ENCODE measurements around the gene B3GNT8.
"Not testable (repeated sequence)": the region's sequence is repeated elsewhere in the genome, so short reads cannot be mapped to it uniquely, and the experiment has no call there.

The B3GNT8 gene

GRCh38 chr19:41437944-41438574 lies 10.9 kb upstream of the B3GNT8 start:
- no peak for DNase-seq (ENCODE audit: low read depth in 2 of 3, low spot score in 1 of 3)

DNA sequence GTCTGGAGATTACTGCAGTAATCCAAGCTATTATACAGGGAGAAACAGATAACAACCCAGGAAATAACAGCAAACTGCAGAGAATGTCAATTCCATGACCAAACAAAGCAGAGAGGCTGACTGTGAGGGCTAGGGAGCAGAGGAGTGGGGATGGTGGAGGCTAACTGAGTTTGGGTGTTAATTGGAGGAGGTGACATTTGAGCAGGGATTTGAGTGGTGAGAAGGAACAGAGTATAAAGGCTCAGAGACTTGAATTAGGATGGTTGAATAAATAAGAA lies 9.4 kb upstream of the B3GNT8 start:
- DNase-seq (ENCODE audit: low read depth in 2 of 3, low spot score in 1 of 3), result no peak

DNA sequence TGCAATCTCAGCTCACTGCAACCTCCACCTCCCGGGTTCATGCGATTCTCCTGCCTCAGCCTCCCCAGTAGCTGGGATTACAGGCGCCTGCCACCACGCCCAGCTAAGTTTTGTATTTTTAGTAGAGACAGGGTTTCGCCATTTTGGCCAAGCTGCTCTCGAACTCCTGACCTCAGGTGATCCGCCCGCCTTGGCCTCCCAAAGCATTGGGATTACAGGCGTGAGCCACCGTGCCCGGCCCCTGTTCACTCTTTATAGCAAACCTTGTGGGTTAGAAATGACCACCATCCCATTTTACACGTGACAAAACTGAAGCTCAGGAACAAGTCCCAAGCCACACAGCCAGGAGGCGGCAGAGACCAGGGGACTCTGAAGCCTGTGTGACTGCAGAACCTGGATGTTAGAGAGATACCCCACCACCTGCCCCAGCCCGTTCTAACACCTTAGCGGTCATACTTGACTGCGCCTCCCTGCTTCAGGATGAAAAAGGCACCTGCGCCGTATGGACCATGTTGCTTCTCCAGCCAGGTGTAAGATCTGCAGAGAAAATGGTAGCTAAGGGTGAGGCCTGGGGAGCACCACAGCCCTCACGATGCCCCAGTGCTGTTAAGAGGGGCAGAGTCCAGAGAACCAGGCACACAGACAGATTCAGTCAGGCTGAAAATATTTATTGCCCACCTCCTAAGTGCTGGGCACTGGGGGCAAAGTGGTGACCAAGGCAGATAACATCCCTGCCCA lies 8.9 kb upstream of the B3GNT8 start:
- DNase-seq (ENCODE audit: low read depth in 2 of 3, low spot score in 1 of 3), result no peak

- DNase-seq (ENCODE audit: low read depth in 2 of 3, low spot score in 1 of 3), result not testable (repeated sequence)
Measured at GRCh38 chr19:41435376-41435775, 8.2 kb upstream of the B3GNT8 start.

DNA sequence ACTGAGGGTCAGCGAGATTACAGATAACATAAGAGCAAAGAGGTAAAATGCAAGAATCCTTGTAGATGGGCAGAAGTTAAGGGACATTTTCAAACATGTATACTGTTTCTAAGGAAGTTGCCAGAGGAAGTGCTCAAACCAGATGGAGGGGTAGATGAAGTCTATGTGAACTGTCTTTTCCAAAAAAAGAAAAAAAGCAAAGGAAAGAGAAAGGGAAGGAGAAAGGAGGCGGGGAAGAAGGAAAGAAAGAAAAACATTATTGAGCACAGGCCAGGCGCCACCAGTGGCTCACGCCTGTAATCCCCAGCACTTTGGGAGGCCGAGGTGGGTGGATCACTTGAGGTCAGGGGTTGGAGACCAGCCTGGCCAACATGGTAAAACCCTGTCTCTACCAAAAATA lies 7.3 kb upstream of the B3GNT8 start:
- DNase-seq (ENCODE audit: low read depth in 2 of 3, low spot score in 1 of 3), result no peak

DNA sequence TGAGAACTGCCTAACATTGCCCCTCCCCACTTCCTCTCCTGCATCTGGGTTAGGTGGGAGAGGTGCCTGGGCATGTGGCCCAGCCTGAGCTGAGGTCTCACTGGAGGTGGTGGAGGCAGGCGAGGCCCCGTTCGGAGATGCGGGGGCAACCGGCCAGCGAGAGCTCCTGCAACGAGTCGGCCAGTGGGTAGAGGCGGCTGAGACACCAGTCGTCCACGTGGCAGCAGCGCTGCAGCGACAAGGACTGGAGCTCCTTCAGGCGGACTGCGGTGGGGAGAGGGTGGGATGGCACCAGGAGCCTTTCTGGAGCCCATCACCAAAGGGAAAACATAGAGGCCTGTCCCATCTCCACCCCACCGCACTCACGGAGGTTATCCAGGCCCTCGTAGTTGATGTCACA lies 6.0 kb upstream of the B3GNT8 start:
- no peak for DNase-seq (ENCODE audit: low read depth in 2 of 3, low spot score in 1 of 3)

DNA sequence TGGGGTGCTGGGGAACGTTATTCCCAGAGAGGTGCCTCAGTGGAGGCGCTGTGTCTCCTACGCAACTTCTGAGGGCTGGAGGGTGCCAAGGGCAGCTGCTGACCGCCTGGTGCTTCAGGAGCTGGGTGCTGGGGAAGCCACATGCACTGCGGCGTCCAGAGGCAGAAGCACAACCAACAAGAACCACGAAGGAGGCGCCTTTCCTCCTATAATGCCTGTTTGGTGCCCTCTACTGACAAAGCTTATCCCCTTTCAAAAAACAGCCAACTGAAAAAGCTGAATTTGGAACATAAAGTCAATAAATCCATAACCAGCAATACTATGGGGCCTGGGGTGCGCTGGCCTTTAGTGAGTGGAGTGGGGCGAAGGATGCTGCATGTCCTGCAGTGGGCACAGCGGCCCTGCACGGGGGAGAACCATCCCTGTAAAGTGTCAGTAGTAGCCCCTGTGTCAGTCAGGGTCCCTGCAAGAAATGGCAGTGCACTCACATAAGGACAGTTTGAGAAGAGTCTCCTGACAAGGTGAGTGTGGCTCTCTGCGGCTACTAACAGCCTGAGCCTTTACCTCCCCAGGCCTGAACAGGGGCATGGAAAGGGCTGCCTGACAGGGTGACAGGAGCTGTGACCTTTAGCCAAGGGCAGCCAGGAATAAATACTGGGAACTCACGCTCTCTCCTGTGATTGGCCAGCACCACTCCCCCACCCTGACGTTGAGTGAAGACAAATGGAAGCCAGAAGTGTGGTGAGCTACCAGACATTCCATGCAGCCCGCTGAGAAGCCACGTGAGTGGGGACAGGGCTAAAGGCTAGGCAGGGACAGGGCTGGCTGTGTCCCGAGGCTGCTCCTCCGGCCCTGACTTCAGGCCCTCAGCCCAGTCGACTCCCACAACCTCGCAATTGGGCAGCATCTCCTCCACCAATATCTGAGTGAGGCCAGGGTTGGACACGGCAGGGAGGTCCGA lies 4.5 kb upstream of the B3GNT8 start:
- no peak for DNase-seq (ENCODE audit: low read depth in 2 of 3, low spot score in 1 of 3)

DNA sequence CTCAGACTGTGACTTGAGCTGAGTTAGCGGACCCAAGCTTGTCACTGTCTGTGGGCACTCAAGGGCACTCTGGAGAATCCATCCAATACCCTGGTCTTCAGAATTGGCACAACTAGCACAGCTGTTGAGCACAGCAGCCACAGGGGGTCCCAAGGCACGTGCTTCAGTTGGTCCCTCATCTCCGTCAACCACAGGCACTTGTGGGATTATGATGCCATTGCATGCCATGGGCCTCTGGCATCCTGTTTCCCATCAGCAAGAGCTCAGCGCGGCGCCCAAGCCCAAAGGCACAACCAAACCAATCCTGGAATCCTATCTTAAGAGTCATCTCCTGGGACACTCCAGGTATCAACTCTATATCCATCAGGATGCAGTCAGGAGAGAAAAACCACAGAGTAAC lies 3.7 kb upstream of the B3GNT8 start:
- DNase-seq (ENCODE audit: low read depth in 2 of 3, low spot score in 1 of 3), result no peak

DNA sequence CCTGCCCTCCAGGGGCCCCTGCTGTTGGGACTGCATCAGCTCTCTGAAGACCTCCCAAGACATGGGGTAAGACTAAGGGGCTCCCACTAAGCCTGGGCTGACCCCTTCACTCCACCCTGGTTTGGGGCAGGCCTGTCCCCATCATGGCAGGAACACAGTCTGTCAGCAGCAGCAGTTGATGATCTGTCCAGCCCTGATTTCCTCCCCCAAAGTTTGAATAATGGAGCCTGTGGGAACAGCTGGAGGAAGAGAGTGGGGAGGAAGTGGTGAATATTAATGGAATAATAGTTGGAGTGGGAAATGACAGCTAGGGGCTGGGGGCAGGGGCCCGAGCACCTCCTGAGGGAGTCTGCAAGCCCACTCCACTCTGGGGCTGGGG lies 1.3 kb upstream of the B3GNT8 start:
- no peak for DNase-seq (ENCODE audit: low read depth in 2 of 3, low spot score in 1 of 3)

GRCh38 chr19:41427647-41428480 lies 690 bp upstream of the B3GNT8 start:
- peak in 1 of 3 donors; percentile 5 for DNase-seq (ENCODE audit: low read depth in 2 of 3, low spot score in 1 of 3)

GRCh38 chr19:41426116-41426841 lies 895 bp downstream of the B3GNT8 start:
- DNase-seq (ENCODE audit: low read depth in 2 of 3, low spot score in 1 of 3), result no peak

DNA sequence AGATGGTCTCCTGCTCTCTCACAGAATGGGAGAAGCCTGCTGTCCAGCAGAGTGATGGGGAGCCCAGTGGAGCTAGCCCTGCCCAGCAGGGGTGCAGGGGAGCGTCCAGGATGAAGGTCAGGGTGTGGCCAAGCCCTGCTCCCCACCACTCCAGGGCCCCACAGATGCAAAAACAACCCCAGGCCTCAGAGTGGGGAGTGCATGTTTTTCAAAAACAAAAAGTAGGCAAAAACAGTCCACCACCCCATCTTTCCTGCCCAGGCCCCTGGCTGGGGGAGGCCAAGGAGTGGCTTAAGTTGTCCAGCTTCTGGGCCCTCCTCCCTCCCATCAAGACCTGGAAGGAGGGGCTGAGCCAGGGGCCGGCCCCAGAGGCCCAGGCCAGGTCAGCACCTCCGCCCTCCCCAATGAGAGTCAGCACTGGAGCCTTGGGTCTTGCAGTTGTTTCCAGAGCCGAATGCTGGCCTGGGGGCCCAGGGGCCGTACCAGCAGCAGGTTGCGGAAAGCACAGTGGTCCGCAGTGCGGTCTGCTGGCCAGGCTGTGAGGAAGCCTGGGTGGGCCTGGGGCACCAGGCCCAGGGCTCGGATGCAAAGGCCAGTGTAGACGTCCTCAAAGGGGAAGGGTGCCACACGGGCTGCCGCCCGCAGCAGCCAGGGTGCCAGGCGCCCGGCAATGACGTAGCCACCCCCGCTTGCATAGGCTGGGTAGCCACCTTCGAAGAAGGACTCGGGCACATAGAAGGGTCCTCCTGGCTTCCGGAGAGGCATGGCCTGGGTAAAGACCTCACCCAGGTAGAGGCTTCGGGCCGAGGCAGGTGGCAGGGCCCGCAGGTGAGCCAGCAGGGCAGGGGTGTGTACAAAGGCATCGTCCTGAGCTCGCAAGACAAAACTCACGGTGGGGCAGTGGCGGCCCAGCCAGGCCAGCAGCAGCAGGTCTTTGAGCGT lies 1.7 kb downstream of the B3GNT8 start:
- DNase-seq (ENCODE audit: low read depth in 2 of 3, low spot score in 1 of 3), result no peak

DNA sequence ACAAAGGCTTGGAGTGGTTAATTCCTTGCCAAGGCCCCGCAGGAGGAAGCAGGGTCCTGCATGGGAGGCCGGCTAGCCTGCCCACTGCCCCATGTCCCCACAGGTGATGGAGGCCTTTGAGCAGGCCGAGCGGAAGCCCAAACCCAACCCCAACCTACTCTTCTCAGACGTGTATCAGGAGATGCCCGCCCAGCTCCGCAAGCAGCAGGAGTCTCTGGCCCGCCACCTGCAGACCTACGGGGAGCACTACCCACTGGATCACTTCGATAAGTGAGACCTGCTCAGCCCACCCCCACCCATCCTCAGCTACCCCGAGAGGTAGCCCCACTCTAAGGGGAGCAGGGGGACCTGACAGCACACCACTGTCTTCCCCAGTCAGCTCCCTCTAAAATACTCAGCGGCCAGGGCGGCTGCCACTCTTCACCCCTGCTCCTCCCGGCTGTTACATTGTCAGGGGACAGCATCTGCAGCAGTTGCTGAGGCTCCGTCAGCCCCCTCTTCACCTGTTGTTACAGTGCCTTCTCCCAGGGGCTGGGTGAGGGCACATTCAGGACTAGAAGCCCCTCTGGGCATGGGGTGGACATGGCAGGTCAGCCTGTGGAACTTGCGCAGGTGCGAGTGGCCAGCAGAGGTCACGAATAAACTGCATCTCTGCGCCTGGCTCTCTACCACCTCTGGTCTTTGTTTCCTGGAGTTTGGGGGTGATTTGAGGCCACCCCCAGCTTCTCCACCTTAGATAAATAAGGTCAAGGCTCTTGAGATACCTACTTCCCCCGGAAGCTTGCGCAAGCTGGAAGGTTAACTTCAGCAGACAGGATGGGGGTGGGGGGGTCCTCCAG lies 2.6 kb downstream of the B3GNT8 start:
- DNase-seq (ENCODE audit: low read depth in 2 of 3, low spot score in 1 of 3), result no peak

- DNase-seq (ENCODE audit: low read depth in 2 of 3, low spot score in 1 of 3), result no peak
Measured at GRCh38 chr19:41422955-41423354, 4.2 kb downstream of the B3GNT8 start.

GRCh38 chr19:41422456-41422855 lies 4.7 kb downstream of the B3GNT8 start:
- no peak for DNase-seq (ENCODE audit: low read depth in 2 of 3, low spot score in 1 of 3)

DNA sequence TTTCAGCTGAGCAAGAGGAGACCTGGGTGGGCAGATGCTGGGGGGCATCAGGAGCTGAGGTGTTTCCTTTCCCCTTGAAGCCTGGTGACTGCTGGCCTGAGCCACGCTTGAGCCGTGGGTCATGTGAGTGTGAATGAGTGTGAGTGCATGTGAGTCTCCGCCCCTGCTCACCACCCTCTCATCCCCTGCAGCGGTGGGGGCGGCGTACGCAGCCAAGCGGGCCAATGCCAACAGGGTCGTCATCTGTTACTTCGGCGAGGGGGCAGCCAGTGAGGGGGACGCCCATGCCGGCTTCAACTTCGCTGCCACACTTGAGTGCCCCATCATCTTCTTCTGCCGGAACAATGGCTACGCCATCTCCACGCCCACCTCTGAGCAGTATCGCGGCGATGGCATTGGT lies 5.2 kb downstream of the B3GNT8 start:
- no peak for DNase-seq (ENCODE audit: low read depth in 2 of 3, low spot score in 1 of 3)

DNA sequence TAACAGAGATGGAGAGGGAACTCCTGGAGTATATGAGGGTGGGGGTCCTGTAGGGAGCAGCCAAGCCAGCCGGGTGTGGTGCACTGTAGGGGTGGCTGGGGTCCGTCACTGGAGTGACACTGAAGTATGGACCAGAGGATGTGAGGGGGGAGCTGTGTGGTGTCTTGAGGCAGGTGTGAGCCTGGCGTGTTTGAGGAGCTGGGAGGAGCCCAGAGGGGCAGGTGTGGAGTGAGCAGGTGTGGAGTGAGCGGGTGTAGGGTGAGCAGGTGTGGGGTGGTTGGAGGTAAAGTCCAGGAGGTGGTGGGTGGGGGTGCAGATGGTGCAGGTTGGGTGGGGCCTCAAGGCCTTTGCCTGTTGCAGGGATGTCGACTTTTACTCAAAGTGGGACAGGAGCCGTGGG lies 5.9 kb downstream of the B3GNT8 start:
- DNase-seq (ENCODE audit: low read depth in 2 of 3, low spot score in 1 of 3), result no peak

DNA sequence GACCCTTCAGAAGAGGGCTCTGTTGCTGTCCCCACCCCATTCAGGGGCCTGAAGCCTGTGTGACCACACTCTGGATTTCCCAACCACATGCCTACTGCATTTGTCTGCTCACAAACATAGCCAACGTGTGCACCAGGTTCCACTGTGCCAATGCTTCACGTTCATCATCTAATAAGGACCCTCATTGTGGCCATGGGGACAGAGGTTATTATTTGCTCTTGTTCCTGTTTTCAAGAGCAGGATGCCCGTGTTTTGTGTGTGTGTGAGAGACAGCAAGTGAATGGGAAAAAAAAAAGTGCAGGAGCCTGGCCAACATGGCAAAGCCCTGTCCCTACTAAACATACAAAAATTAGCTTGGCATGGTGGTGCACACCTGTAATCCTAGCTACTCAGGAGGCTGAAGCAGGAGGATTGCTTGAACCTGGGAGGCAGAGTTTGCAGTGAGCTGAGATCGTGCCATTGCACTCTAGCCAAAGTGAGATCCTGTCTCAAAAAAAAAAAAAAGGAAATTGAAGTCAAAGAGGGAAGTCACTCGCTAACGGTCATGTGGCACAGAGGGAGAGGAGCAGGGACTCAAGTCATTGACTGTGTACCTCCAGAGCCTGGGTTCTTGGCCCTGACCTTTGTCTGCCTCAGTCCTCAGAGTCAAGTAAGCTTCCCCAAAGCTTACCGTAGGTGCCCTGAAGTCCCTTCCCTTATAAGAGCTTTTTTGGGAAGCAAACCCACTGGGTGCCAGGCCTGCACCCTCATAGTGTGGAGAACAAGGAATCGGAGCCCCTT lies 6.9 kb downstream of the B3GNT8 start:
- DNase-seq (ENCODE audit: low read depth in 2 of 3, low spot score in 1 of 3), result no peak

All from stimulated activated CD4-positive, alpha-beta T cell treated with anti-CD3 and anti-CD28 coated beads, Interleukin-12 subunit alpha, Interleukin-12 subunit beta, amount 100 ng/mL, for 48 hours (primary cell).